ENCODE results near the gene CDH4. TPM values are rescaled to one million over a fixed set of nuclear protein-coding genes. Genes with fewer than 3 reads are reported as not detected.
A peak's percentile ranks its signal among the peaks of the same experiment; 100 is the strongest.

The CDH4 gene
- total and polyA plus RNA-seq, 9 donors: 0.12 to 4.4 (median 0.36) TPM

DNA sequence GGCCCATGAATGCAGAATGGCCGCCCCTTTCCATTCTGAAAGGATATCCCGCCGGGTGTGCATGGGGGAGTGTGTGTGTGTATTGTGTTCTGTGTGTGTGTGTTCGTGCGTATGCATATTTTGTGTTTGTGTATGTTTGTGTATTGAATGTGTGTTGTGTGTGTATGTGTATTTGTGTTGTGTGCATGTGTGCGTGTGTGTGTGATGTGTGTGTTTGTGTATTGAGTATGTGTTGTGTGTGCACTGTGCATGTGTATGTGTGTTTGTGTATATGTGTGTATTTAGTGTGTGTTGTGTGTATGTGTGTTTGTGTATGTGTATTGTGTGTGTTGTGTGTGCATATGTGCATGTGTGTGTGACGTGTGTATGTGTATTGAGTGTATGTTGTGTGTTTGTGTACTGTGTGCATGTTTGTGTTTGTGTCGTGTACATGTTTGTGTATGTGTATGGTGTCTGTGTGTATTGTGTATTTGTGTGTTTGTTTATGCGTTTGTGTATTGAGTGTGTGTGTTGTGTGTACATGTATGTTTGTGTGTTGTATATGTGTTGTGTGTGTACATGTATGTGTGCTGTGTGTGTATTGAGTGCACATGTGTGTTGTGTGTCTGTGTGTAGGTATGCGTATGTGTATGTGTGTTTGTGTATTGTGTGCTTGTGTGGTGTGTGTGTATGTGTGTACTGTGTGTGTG is 587.3 kb downstream of the CDH4 start:
- Histone ChIP-seq H3K9me3 (peaks cover 0 to 3% of the 10 kb centered on the region in 2 donors), H3K4me1 (ENCODE audit: insufficient read depth) (no peaks in the 10 kb centered on the region), H3K4me3 (no peak overlapping the region), H3K36me3 (no peaks in the 10 kb centered on the region), H3K27ac (no peak overlapping the region), H3K27me3 (no peaks in the 10 kb centered on the region)
- no peak for TF ChIP-seq EP300 (IDR thresholded peaks at IDR 0.05)
- no peak for TF ChIP-seq POLR2A (IDR thresholded peaks at IDR 0.05)
- TF ChIP-seq, protein P1, sequence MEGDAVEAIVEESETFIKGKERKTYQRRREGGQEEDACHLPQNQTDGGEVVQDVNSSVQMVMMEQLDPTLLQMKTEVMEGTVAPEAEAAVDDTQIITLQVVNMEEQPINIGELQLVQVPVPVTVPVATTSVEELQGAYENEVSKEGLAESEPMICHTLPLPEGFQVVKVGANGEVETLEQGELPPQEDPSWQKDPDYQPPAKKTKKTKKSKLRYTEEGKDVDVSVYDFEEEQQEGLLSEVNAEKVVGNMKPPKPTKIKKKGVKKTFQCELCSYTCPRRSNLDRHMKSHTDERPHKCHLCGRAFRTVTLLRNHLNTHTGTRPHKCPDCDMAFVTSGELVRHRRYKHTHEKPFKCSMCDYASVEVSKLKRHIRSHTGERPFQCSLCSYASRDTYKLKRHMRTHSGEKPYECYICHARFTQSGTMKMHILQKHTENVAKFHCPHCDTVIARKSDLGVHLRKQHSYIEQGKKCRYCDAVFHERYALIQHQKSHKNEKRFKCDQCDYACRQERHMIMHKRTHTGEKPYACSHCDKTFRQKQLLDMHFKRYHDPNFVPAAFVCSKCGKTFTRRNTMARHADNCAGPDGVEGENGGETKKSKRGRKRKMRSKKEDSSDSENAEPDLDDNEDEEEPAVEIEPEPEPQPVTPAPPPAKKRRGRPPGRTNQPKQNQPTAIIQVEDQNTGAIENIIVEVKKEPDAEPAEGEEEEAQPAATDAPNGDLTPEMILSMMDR (IDR thresholded peaks at IDR 0.05): no peak
- 73 to 83% (median 78%) methylated on average over 10 of the region's 10 CpGs for WGBS, 3 donors
- intact Hi-C loops (cut with DNase I): loop anchor here in 1 of 4 donors (10.0 kb wide), 1 partner anchor 1595 kb away; no protein-coding TSS in a partner anchor
- DNase-seq: no peak

DNA sequence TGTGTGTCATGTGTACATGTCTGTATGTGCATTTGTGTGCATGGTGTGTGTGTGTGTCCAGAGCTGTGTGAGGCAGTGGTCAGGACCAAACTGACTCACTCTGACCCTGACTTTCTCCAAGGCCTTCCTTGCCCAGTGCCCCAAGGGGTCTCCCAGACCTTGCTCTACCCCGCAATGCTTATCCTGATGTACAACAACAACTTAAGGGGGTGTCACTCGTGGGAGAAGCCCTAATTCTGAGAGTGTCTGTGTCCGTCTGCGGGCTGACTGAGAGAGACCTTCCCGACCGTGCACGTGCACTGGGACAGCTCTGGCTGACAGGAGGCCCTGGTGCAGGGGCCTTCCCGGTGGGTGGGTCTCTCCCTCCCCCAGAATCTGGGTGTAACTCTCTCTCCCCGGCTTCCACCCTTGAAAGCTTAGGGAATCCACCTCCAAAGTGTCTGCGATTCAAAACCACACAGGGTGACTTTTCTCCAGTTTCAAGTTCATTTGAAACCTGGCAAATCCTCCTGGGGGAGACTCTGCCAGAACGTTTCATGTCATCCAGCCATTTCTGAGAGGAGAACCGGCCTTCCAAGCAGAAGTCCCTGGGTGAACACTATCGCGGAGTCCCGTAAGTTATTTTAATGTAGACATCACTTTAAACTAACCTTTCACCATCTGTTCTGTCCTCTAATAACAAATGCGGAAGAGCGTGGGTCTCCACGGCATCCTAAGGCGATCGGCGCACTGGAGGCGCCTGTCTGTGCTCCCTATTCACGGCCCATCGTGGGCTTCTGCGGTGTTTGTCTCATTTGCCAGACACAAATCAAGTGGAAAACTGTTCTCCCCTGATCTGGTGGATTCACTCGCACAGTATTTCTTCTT is 588.1 kb downstream of the CDH4 start:
- WGBS, 3 donors: 48 to 50% (median 50%) methylated on average over 26 of the region's 26 CpGs
- no peak overlapping the region for H3K27ac ChIP-seq
- intact Hi-C loops (cut with DNase I): loop anchor here in 1 of 4 donors (10.0 kb wide), 1 partner anchor 1595 kb away; no protein-coding TSS in a partner anchor

DNA sequence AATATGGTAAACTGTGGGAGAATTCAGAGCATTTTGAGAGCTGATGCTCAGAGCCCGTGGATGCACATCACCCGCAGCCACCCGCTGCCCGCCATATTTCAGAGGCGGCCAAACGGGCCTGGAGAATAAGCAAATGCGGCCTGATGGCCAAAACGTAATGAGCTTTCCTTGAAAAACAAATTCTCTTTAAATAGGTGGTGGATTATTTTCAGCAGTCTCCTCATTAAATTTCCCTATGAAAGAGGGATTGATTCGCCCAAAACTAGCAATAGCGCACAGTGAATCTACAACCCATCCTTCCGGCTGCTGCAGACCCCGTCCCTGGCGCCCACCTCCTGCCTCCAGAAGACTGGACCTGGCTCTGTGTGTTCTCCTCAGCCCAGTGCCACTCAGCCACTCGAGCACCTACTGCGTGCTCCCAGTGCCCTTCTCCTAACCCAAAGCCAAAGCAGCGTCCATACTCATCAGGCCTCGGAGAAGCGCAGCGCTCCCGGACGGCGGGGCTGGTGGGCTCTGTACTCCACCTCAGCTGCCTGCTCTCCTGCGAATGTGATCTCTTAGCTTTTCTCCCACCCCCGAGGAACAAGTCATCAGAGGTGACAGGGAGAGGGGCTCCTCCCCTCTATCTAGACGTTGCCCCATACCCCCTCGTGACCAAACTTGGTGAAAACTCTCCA is 588.9 kb downstream of the CDH4 start:
- peaks cover 0 to 3% of the 10 kb centered on the region in 2 donors for H3K9me3 ChIP-seq
- no peak overlapping the region for H3K4me3 ChIP-seq
- no peaks in the 10 kb centered on the region for H3K4me1 ChIP-seq (ENCODE audit: insufficient read depth)
- intact Hi-C loops (cut with DNase I): no loop called here
- 84 to 89% (median 88%) methylated on average over 26 of the region's 26 CpGs for WGBS, 3 donors
- no peaks in the 10 kb centered on the region for H3K27me3 ChIP-seq
- peak in 1 of 5 donors; percentile 9 for DNase-seq
- no peak overlapping the region for H3K27ac ChIP-seq
- no peaks in the 10 kb centered on the region for H3K36me3 ChIP-seq
- TF ChIP-seq, protein P1 (IDR thresholded peaks at IDR 0.05): no peak
- TF ChIP-seq EP300 (IDR thresholded peaks at IDR 0.05) (no peak), POLR2A (IDR thresholded peaks at IDR 0.05) (no peak)

More for the DNA sequence above, 588.1 kb downstream of the CDH4 start:
- Histone ChIP-seq H3K9me3 (peaks cover 0 to 3% of the 10 kb centered on the region in 2 donors), H3K27me3 (no peaks in the 10 kb centered on the region), H3K4me1 (ENCODE audit: insufficient read depth) (no peaks in the 10 kb centered on the region), H3K4me3 (no peak overlapping the region), H3K36me3 (no peaks in the 10 kb centered on the region)
- DNase-seq: no peak
- TF ChIP-seq, protein P1 (IDR thresholded peaks at IDR 0.05): no peak
- no peak for TF ChIP-seq EP300 (IDR thresholded peaks at IDR 0.05)
- TF ChIP-seq POLR2A (IDR thresholded peaks at IDR 0.05): no peak

DNA sequence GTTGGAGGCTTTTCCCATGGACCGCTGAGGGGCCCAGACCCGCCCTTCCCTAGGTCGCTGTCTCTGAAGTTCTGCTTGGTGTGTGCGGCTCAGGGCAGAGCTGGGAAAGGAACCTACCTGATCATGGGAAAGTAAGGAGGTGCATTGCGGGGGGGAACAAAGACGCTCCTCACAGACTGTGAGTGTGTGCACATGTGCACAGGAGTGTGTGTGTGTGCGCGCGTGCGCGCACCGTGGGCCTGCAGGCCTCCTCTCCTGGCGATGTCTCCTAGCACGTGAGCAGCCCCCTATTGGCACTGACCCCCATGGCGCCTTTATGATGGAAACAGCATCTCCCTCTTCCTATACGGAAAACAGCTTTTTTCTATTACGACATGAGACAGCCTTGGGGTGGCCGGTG is 589.5 kb downstream of the CDH4 start:
- Histone ChIP-seq H3K9me3 (peaks cover 0 to 3% of the 10 kb centered on the region in 2 donors), H3K4me1 (ENCODE audit: insufficient read depth) (no peaks in the 10 kb centered on the region), H3K4me3 (no peak overlapping the region), H3K36me3 (no peaks in the 10 kb centered on the region), H3K27ac (no peak overlapping the region), H3K27me3 (no peaks in the 10 kb centered on the region)
- TF ChIP-seq, protein P1 (IDR thresholded peaks at IDR 0.05): no peak
- TF ChIP-seq POLR2A (IDR thresholded peaks at IDR 0.05) (no peak), EP300 (IDR thresholded peaks at IDR 0.05) (no peak)
- 83 to 85% (median 84%) methylated on average over 18 of the region's 18 CpGs for WGBS, 3 donors
- DNase-seq: no peak
- intact Hi-C loops (cut with DNase I): no loop called here

Measured in ovary (tissue), 9 donors.